Vagina (tissue), 2 donors: ENCODE data around the gene OXA1L.

Experiments used
- POLR2A ChIP-seq, 2 donors: fragments of 450-650 bp; IDR thresholded peaks; one replicate each; pipeline ENCODE4 v1.6.1; 2017; ENCODE audit warnings: antibody characterized with exemption in 2 of 2, mild to moderate bottlenecking in 2 of 2, moderate library complexity in 2 of 2
- POLR2AphosphoS5 ChIP-seq, 2 donors: sonication (generic); formaldehyde crosslinking; IDR thresholded peaks; one replicate each; pipeline ENCODE4 v1.9.0; 2017; ENCODE audit warnings: antibody characterized with exemption in 2 of 2, mild to moderate bottlenecking in 2 of 2, low read depth in 1 of 2; ENCODE audit not compliant: insufficient read depth in 1 of 2
- TF ChIP-seq, protein P1 (sequence below), 3 experiments: fragments of 450-650 bp in 2 of 3; fragments of 200-600 bp in 1 of 3; sonication (generic) in 1 of 3; IDR thresholded peaks; one replicate each; pipeline ENCODE4 v1.5.1; 2017 to 2019; ENCODE audit warnings: antibody characterized with exemption in 3 of 3, mild to moderate bottlenecking in 2 of 3, moderate library complexity in 2 of 3

DNA sequence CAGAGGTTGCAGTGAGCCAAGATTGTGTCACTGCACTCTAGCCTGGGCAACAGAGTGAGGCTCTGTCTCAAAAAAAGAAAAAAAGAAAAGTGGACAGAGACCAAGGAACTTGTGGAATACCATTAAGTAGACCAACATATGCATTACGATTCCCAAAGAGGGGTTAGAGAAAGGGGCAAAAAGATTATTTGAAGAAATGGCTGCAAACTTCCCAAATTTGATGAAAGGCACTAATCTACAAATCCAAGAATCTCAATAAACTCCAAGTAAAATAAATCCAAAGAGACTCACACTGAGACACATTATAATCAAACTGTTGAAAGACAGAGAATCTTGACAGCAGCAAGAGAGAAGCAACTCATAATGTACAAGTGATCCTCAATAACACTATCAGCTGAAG lies 4.8 kb upstream of the OXA1L start:
- TF ChIP-seq, protein P1, sequence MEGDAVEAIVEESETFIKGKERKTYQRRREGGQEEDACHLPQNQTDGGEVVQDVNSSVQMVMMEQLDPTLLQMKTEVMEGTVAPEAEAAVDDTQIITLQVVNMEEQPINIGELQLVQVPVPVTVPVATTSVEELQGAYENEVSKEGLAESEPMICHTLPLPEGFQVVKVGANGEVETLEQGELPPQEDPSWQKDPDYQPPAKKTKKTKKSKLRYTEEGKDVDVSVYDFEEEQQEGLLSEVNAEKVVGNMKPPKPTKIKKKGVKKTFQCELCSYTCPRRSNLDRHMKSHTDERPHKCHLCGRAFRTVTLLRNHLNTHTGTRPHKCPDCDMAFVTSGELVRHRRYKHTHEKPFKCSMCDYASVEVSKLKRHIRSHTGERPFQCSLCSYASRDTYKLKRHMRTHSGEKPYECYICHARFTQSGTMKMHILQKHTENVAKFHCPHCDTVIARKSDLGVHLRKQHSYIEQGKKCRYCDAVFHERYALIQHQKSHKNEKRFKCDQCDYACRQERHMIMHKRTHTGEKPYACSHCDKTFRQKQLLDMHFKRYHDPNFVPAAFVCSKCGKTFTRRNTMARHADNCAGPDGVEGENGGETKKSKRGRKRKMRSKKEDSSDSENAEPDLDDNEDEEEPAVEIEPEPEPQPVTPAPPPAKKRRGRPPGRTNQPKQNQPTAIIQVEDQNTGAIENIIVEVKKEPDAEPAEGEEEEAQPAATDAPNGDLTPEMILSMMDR (IDR thresholded peaks at IDR 0.05) = no peak
- TF ChIP-seq POLR2AphosphoS5 (IDR thresholded peaks at IDR 0.05; ENCODE audit: insufficient read depth in 1 of 2, low read depth in 1 of 2) = no peak
- TF ChIP-seq POLR2A (IDR thresholded peaks at IDR 0.05) = no peak
